T-helper 17 cell (primary cell): ENCODE data around the gene HSPA8. TPM values are rescaled to one million over a fixed set of nuclear protein-coding genes. Genes with fewer than 3 reads are reported as not detected.

Experiments used
- ATAC-seq: fragments of 150-1000 bp; cut with Tn5 transposase; 2 replicates; pipeline ENCODE4 v1.10.0; 2021; ENCODE audit warnings: mild to moderate bottlenecking, moderate library complexity
- DNase-seq, 3 donors: peaks; one replicate each; pipeline versions ENCODE4 v3.0.0 to v3.0.0-alpha.2; 2020 to 2021
- H3K9me3 ChIP-seq: one replicate; pipeline ENCODE4 v1.7.0; 2013; ENCODE audit warnings: low read length, mild to moderate bottlenecking; ENCODE audit not compliant: control insufficient read depth, poor library complexity, severe bottlenecking
- H3K27ac Mint-ChIP-seq: one replicate; pipeline ENCODE4 v1.8.0; 2022; ENCODE audit warnings: mild to moderate bottlenecking, moderate library complexity, mixed read lengths
- H3K27me3 Mint-ChIP-seq: one replicate; pipeline ENCODE4 v1.8.0; 2022; ENCODE audit warnings: mixed read lengths
- H3K36me3 Mint-ChIP-seq: one replicate; pipeline ENCODE4 v1.8.0; 2022; ENCODE audit warnings: low read depth, mixed read lengths
- H3K4me1 Mint-ChIP-seq: one replicate; pipeline ENCODE4 v1.8.0; 2022; ENCODE audit warnings: mild to moderate bottlenecking, mixed read lengths
- H3K4me3 Mint-ChIP-seq: one replicate; pipeline ENCODE4 v1.8.0; 2022; ENCODE audit warnings: mild to moderate bottlenecking, moderate library complexity, mixed read lengths
- total RNA-seq, 4 donors: library from RNA in 2 of 4; stranded (reverse) in 2 of 4; gene quantifications; one replicate each; pipeline ENCODE4 v1.2.3 and lab custom pipeline; 2022 to 2026

Gene HSPA8
- total RNA-seq, 2 donors from 2014 or later: 1,034 to 1,253 TPM

DNA sequence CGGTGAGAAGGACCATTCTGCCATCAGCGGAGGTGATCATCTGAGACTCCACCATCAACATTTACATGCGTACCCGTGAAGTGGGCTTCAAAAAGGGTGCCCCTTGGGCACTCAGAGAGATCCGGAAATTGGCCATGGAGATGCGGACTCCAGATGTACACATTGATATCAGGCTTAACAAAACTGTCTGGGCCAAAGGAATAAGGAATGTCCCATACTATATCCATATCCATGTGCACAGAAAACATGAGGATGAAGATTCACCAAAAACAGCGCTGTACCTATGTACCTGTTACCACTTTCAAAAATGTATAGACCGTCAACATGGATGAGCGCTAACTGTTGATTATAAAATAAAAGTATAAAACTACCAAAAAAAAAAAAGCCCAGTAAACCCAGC, 10.8 kb downstream of the HSPA8 start:
- no peaks in the 10 kb centered on the region for H3K9me3 ChIP-seq
- Mint-ChIP-seq H3K4me1 (peaks cover 26% of the 10 kb centered on the region), H3K36me3 (no peaks in the 10 kb centered on the region), H3K27me3 (no peaks in the 10 kb centered on the region), H3K4me3 (no peak overlapping the region), H3K27ac (peak overlapping the region; percentile 27)
- no peak for ATAC-seq
- DNase-seq: no peak

DNA sequence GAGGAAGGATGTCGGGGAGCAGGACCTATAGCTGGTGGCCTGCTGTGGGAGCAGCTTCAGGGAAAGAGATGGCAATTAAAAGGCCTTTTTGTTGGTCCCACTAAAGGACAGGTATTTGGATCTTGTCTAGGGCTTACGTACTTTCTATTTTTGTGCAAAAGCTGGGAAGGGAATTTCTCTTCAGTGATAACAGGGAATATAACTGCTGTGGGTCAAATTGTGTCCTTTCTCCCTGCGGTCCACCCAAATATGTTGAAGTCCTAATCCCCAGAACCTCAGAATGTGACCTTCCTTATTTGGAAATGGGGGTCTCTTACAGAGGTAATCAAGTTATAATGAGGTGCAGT, 14.0 kb downstream of the HSPA8 start:
- ATAC-seq: no peak
- H3K27ac Mint-ChIP-seq: no peak overlapping the region

DNA sequence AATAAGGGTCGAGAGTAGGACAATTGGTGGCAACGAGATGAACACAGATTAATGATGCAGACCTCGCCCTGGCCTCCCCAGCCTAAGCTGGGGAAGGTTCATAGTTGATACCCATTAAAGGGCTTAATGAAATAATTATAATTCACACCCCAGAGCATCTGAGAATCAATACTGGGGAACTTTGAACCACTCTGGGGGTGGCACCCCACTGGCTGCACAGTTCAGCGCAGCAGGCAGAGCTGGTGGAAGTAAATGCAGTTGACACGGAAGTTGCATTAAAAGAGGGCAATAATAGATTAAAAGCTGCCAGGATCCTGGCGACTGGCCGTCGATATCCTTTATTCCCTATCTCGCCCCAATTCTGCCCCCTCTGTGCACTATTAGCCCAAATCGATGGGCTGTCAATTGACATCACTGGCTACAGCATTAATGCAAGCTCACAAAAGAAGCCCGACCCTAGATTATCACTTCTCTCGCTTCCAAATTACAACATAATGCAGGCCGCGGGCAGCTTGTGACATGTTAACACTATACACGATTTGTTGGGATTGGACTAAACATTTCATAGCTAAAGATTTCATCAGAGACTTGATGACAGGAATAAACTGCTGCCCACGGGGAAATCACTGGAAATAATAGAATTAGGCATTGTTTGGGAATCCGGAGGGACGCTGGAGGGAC, 14.5 kb downstream of the HSPA8 start:
- Mint-ChIP-seq H3K36me3 (no peaks in the 10 kb centered on the region), H3K27ac (no peak overlapping the region), H3K27me3 (no peaks in the 10 kb centered on the region), H3K4me1 (peaks cover 9% of the 10 kb centered on the region), H3K4me3 (no peak overlapping the region)
- H3K9me3 ChIP-seq: no peaks in the 10 kb centered on the region
- ATAC-seq (no peak), DNase-seq (no peak)

More for the DNA sequence above, 14.0 kb downstream of the HSPA8 start:
- H3K4me3 Mint-ChIP-seq: no peak overlapping the region
- no peaks in the 10 kb centered on the region for H3K9me3 ChIP-seq
- no peaks in the 10 kb centered on the region for H3K36me3 Mint-ChIP-seq
- peaks cover 9% of the 10 kb centered on the region for H3K4me1 Mint-ChIP-seq
- no peak for DNase-seq
- no peaks in the 10 kb centered on the region for H3K27me3 Mint-ChIP-seq

DNA sequence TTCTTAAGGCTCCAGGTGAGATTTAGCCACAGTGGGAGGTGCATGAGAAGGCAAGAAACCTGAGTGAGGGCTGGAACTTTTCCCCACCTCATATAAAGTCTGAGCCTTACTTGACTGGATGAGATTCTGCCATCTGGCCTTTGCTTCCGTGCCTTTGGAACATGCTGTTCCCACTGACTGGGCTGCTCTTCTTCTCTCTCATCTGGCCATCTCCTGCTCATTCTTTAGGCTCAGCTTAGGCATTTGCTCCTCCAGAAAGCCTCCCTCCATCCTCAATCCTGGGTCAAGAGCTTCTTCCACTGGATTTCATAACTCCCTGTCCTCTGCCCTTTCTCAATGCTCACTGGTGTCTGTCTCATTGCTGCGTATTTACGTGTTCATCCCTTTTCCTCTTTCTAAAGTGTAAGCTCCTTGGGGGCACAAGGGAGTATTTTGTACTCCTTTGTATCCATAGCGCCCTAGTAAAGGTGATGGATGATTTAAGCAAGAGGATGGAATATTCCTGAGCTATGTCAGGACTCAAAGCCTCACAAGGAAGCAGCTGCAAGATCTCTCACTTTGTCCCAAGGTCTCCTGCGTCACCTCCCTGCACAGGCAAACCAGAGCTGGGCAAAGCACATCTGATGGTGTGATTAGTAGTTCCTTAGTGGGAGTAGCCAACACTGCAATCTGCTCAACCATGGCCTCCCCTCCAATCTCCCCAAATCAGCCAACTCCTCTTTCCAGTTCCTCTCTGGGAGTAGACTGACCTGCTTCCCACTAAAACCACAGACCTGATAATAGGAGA, 15.3 kb downstream of the HSPA8 start:
- Mint-ChIP-seq H3K27me3 (no peaks in the 10 kb centered on the region), H3K4me3 (no peak overlapping the region), H3K4me1 (peaks cover 6% of the 10 kb centered on the region), H3K36me3 (no peaks in the 10 kb centered on the region), H3K27ac (peak overlapping the region; percentile 37)
- no peak for DNase-seq
- no peaks in the 10 kb centered on the region for H3K9me3 ChIP-seq
- ATAC-seq: no peak

DNA sequence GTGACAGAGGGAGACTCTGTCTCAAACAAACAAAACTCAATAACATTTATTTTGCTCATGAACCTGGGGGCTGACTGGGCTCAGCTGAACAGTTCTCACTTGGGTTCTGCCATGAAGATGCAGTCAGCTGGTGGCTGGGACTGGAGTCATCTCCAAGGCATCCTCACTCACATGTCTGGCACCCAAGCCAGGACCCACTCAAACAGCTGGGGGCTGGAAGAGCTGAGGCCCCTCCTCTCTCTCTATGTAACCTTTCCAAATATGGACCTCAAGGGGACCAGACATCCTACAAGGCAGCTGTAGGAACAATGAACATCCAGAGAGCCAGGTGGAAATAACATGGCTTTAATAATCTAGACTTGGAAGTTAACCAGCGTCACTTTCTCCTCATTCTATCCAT, 16.8 kb downstream of the HSPA8 start:
- no peak for DNase-seq
- H3K36me3 Mint-ChIP-seq: no peaks in the 10 kb centered on the region
- no peaks in the 10 kb centered on the region for H3K27me3 Mint-ChIP-seq
- H3K4me1 Mint-ChIP-seq: peaks cover 6% of the 10 kb centered on the region
- H3K27ac Mint-ChIP-seq: no peak overlapping the region
- ATAC-seq: no peak
- no peak overlapping the region for H3K4me3 Mint-ChIP-seq
- no peaks in the 10 kb centered on the region for H3K9me3 ChIP-seq

DNA sequence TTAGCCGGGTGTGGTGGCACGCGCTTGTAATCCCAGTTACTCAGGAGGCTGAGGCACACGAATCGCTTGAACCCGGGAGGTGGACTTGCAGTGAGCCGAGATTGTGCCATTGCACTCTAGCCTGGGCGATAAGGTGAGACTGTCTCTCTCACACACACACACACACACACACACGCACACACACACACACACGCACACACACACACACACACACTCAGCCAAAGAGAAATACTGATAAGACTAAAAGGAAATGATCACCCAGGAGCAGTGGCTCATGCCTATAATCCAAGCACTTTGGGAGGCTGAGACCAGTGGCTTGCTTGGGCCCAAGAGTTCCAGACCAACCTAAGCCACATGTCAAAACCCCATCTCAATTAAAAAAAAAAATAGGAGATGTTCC, 20.8 kb downstream of the HSPA8 start:
- no peak for DNase-seq

DNA sequence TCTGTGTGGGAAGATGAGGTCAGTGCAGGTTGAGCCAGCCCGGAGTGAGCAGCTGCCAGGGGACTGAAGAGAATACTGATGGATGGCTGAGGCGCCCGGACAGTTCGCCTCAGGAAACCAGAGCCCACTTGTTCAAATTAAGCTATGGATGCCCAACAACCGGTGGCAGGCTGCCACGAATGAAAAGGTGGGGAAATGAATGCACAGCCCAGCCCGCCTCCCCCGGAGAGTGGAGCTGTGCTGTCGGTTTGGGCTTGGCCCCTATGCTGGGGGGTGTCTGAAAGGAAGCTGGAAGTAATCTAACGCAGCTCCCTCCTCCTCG, 21.9 kb downstream of the HSPA8 start:
- ATAC-seq (no peak), DNase-seq (no peak)
- Mint-ChIP-seq H3K4me1 (no peaks in the 10 kb centered on the region), H3K36me3 (peaks cover 2% of the 10 kb centered on the region), H3K4me3 (no peak overlapping the region), H3K27me3 (peaks cover 11% of the 10 kb centered on the region), H3K27ac (no peak overlapping the region)
- H3K9me3 ChIP-seq: no peaks in the 10 kb centered on the region

More for the DNA sequence above, 20.8 kb downstream of the HSPA8 start:
- Mint-ChIP-seq H3K27me3 (peaks cover 11% of the 10 kb centered on the region), H3K4me3 (no peak overlapping the region), H3K4me1 (no peaks in the 10 kb centered on the region), H3K36me3 (peaks cover 2% of the 10 kb centered on the region), H3K27ac (no peak overlapping the region)
- no peak for ATAC-seq
- no peaks in the 10 kb centered on the region for H3K9me3 ChIP-seq

DNA sequence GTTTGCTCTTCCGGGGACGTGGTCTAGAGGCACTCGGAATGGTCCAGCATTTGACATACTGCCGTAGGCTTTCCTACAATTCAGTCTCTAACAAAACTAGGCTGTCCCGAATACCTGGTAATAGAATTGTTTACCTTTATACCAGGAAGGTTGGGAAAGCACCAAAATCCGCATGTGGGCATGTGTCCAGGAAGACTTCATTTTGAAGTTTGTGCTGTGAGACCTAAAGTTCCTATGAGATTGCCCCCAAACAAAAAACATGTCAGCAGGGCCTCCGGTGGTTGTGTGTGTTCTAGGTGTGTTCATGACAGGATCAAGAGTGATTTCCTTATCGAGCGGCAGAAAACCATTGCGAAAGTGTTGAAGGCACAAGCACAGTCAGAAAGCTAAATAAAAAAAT, 26.1 kb downstream of the HSPA8 start:
- ATAC-seq (no peak), DNase-seq (no peak)
- Mint-ChIP-seq H3K27me3 (peaks cover 24% of the 10 kb centered on the region), H3K4me1 (no peaks in the 10 kb centered on the region), H3K27ac (no peak overlapping the region), H3K4me3 (no peak overlapping the region), H3K36me3 (peaks cover 2% of the 10 kb centered on the region)
- no peaks in the 10 kb centered on the region for H3K9me3 ChIP-seq

DNA sequence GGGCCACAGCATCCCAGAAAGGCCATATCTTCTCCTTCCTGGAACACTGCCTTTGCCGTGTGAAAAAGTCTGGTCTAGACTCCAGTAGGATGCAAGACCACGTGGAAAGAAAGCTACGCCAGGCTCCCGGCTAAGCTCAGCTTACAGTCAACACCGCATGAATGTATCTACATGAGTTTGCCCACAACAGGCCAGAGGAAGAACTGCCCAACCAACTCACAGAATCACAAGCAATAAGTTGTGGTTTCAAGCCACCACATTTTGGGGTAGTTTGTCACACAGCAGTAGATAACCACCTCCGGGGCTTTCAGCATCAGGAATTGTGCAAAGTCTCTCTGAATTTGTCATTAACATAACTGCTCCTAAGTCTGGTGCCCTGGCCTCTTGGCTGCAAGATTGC, 27.3 kb downstream of the HSPA8 start:
- no peaks in the 10 kb centered on the region for H3K4me1 Mint-ChIP-seq
- ATAC-seq (no peak), DNase-seq (no peak)
- peaks cover 19% of the 10 kb centered on the region for H3K27me3 Mint-ChIP-seq
- H3K36me3 Mint-ChIP-seq: no peaks in the 10 kb centered on the region
- no peak overlapping the region for H3K27ac Mint-ChIP-seq
- H3K4me3 Mint-ChIP-seq: no peak overlapping the region
- no peaks in the 10 kb centered on the region for H3K9me3 ChIP-seq

DNA sequence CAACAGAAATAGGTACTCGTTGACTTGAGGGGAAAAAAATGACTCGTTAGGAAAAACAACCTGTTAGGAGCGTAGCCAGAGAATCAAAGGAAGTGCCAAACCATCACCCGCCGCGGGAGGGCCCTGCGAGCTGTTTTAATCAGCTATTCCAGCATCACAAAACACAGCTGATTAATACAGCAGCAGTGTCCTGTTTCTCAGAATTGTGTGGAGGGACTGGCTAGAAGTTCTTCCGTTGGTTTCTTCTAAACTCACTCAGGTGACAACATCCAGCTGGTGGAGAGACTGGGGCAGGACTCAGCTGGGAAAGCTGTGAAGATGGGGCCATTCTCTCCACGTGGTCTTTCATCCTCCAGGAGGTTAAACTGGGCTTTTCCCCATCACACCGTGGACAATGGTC, 28.0 kb downstream of the HSPA8 start:
- Mint-ChIP-seq H3K36me3 (no peaks in the 10 kb centered on the region), H3K27ac (no peak overlapping the region), H3K4me1 (no peaks in the 10 kb centered on the region), H3K27me3 (peaks cover 17% of the 10 kb centered on the region), H3K4me3 (no peak overlapping the region)
- ATAC-seq: no peak
- DNase-seq: no peak
- H3K9me3 ChIP-seq: no peaks in the 10 kb centered on the region

DNA sequence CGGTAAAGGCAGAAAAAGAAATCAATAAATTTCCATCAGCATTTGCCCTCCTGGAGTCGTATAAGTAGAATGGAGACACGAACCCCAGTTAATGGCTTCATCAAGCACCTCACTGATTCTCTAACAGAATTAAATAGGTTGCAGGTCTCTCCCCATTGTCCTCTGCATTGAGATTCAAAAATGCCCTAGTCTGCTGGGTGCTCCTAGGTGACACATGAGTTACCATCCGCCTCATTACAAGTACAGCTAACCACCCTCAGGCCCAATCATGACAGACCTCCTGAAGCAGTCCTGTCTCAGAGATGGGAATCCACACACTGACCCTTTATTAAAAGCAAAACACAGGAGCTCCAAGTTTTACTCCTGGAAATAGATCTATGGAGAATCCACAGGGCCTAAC, 31.4 kb downstream of the HSPA8 start:
- Mint-ChIP-seq H3K36me3 (no peaks in the 10 kb centered on the region), H3K27me3 (peaks cover 13% of the 10 kb centered on the region), H3K27ac (no peak overlapping the region), H3K4me3 (no peak overlapping the region), H3K4me1 (no peaks in the 10 kb centered on the region)
- H3K9me3 ChIP-seq: no peaks in the 10 kb centered on the region
- ATAC-seq (no peak), DNase-seq (no peak)

DNA sequence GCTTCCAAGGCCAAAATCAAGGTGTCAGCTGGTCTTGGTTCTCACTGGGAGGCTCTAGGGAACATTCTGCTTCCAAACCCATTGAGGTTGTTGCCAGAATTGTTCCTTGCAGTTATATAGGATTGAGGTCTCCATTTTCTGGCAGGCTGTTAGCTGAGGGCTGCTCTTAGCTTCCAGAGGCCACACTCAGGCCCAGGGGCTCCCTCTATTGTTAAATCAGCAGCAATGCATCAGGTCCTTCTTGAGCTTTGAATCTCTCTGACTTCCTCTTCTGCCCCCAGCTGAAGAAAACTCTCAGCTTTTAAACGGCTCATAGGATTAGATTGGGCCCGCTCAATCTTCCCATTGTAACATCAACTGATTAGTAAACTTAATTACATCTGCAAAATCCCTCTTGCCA, 41.0 kb downstream of the HSPA8 start:
- DNase-seq: no peak
- Mint-ChIP-seq H3K27me3 (peaks cover 21% of the 10 kb centered on the region), H3K4me1 (peaks cover 7% of the 10 kb centered on the region), H3K4me3 (no peak overlapping the region), H3K36me3 (no peaks in the 10 kb centered on the region), H3K27ac (no peak overlapping the region)
- peak; percentile 75 for ATAC-seq
- H3K9me3 ChIP-seq: no peaks in the 10 kb centered on the region

DNA sequence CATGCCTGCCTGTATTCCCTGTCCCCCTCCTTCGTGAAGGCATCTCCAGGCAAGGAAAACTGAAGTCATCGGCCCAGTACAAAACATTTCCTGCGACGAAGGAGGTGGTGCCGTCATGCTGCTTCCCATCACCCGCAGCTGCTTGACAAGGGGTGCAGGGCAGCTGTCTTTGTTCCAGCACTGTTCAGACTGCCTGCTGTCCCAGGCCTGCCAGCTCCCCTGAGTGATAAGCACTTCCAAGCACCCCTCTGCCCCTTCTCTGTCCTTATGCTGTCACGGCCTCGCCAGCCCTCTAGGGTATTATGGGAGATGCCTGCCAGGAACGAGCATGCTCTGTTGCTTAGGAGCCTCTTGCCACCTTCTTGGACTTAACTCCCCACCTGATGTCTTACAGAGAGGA, 43.2 kb downstream of the HSPA8 start:
- ATAC-seq (no peak), DNase-seq (no peak)
- no peaks in the 10 kb centered on the region for H3K9me3 ChIP-seq
- Mint-ChIP-seq H3K27me3 (peaks cover 32% of the 10 kb centered on the region), H3K27ac (no peak overlapping the region), H3K4me1 (peaks cover 7% of the 10 kb centered on the region), H3K4me3 (no peak overlapping the region), H3K36me3 (no peaks in the 10 kb centered on the region)

DNA sequence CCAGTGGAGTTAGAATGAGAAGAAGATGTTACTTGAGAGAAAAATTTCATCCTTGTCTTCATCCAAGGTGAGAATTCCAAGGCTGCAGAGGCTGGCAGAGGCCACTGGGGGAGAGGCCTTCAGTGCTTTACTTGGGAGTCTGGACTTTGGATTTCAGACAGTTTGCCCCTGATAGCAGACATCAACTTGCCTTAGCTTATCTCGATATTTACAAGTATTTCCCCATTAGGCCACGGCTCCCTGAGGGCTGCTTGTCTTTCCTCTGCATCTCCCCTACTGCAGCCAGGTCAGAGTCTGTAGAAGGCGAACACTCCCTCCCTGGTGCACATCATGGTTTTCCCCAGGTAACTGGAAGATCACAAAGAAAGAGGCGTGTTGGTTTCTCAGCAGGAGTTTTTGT, 50.4 kb downstream of the HSPA8 start:
- no peaks in the 10 kb centered on the region for H3K9me3 ChIP-seq
- Mint-ChIP-seq H3K36me3 (no peaks in the 10 kb centered on the region), H3K4me3 (no peak overlapping the region), H3K27me3 (peaks cover 33% of the 10 kb centered on the region), H3K4me1 (peaks cover 2% of the 10 kb centered on the region), H3K27ac (no peak overlapping the region)
- DNase-seq (no peak), ATAC-seq (no peak)
